Choroid plexus epithelial cell (primary cell): ENCODE results near the gene C1QTNF12.

Experiments
- DNase-seq: peaks from one replicate; pipeline ENCODE4 v3.0.0-alpha.2; 2010; ENCODE audit warnings: low read depth
- H3K4me3 ChIP-seq: 2 replicates; pipeline ENCODE4 v1.5.1; 2011; ENCODE audit warnings: low read depth, mild to moderate bottlenecking, control low read depth, low read length, moderate library complexity
- CTCF ChIP-seq: conservative IDR thresholded peaks from 2 replicates; pipeline ENCODE4 v1.5.1; 2011; ENCODE audit warnings: low read depth, mild to moderate bottlenecking, control low read depth, inconsistent platforms, low read length, moderate library complexity

The C1QTNF12 gene

DNA sequence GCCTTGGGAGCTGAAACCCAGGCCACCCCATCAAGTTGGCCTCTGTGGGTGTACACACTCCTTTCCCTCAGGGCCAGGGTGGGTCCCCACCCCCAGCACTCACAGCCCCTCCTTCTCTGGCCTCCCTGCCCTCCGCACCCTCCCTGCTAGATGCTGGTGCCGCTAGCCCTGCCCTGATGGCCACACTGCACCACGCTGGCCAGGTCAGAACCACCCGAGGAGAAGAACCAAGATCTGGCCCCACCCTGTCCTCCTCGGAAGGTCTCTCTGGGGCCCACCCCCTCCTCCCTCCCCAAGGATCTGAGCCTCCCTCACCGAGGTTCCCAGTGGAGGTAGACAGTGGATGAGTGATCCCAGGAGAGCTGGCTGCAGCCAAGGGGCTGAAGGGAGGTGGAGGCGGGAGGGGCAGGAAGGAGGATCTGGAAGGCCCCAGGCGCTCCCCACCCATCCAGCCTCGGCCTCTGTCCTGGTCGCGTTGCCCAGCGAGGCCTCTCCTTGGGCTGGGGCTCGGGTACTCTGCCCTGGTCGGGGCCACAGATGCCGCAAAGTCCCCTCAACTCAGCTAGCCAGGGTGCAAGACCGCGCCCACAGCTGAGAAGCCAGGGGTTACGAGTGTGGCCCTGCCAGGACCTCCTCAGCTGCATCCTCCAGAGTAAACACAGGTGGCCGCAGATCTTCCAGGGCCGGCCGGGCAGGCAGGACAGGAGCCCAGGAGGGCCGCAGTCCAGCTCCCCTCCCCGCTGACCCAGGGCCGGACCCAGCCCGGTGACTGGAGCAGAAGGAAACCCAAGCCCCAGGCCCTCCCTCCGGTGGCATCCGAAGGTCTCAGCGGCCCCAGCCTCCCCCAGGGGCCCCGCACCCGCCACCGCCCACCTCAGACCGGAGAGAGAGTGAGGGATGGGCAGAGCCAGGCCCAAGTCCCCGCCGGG lies 9.3 kb downstream of the C1QTNF12 start:
- TF ChIP-seq CTCF: no peak
- no peak overlapping the region for H3K4me3 ChIP-seq
- no peak for DNase-seq

DNA sequence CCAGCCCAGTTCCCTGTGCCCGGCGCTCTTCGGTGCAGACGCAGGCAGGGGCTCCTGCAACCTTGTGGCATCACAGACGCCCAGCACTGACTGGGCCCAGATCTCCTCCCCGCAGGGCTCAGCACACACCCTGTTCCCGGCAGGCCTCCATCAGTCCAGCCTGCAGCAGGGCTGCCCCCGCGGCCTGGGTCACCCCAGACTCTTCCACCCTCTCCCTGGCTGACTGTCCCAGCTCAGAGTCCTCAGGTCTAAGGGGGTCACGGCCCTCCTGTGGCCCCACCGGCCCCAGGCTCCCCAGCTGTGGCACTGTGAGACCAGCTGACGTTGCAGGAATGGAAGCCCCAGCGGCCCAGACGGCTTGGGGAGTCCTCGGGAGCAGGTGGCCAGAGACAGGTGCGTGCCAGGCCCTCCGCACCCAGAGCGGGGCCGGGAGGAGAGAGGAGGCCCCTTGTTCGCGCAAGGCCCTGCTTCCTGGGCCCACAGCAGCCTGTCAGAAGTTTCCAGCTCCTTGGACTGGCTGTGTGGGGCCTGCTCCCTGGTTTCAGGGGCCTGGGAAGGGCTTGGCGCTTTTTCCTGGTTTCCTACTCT lies 10.3 kb downstream of the C1QTNF12 start:
- H3K4me3 ChIP-seq: no peak overlapping the region
- no peak for DNase-seq
- TF ChIP-seq CTCF: no peak

GRCh38 chr1:1235016-1235744 lies 11.3 kb downstream of the C1QTNF12 start:
- H3K4me3 ChIP-seq: no peak overlapping the region
- no peak for DNase-seq
- TF ChIP-seq CTCF: no peak

DNA sequence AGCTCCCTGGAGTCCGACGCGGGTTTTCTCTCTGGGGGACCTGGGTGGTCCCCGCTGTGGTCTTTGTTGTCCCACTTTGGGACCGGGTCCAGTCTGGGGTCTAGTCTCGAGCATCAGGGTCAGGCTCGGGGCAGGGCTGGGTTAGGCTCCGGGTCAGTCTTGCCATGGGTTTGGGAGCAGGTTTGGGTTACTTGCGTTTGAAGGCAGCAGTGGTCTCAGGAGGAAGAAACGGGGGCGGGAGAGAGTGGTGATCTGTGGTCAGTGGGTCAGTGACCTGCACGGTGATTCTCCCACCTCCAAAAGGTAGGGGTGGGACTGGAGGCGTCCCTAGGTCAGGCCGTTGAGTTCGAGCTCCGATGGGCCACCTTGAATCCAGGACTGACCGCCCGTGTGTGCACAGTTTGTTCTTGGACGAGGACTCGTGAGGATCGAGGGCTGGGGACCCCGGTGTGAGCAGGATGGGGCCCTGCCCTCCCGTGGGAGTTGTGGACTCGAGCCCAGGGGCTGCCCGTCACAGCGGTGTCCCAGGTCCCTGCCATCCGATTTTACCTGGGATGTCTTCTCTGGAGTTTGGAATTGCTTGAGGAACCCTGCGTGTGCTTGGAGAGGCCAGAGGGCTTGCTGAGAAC lies 12.2 kb downstream of the C1QTNF12 start:
- DNase-seq: no peak
- no peak for TF ChIP-seq CTCF
- H3K4me3 ChIP-seq: no peak overlapping the region

DNA sequence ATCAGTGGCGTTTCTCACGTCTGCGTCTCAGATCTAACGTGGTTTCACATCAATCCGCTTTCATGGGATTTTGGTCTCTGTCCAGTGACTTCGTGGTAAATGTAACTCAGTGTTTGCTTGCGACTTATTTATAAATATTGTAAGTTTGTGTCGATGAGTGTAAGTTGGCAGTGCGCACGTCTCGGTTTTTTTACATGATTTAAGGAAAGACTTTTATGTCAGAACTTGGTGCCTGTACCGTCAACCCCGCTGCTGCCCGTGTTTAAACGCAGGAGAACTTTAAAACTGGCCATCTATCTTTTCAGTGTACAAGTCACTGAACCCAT lies 13.0 kb downstream of the C1QTNF12 start:
- H3K4me3 ChIP-seq: no peak overlapping the region
- TF ChIP-seq CTCF: no peak
- DNase-seq: no peak

DNA sequence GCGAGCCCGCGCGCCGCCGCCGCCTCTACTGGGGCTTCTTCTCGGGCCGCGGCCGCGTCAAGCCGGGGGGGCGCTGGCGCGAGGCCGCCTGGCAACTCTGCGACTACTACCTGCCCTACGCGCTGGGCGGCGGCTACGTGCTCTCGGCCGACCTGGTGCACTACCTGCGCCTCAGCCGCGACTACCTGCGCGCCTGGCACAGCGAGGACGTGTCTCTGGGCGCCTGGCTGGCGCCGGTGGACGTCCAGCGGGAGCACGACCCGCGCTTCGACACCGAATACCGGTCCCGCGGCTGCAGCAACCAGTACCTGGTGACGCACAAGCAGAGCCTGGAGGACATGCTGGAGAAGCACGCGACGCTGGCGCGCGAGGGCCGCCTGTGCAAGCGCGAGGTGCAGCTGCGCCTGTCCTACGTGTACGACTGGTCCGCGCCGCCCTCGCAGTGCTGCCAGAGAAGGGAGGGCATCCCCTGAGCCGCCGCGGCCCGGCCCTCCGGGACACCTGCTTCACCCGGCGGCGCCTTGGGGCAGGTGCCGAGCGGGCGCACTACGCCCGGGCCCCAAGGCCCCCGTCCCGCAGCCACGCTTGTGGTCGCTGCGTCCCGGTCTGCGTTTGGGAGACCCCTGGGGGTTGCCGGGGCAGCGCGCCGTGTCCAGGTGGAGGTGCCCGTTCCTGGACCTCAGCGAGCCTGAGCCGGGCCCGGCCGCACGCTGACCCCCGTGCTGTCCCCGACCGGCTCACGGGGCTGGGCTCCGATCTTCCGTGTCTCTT lies 13.5 kb downstream of the C1QTNF12 start:
- TF ChIP-seq CTCF: no peak
- no peak for DNase-seq
- peak overlapping the region; percentile 17 for H3K4me3 ChIP-seq
